K562 (cell line): ENCODE measurements around the gene GADL1. TPM values are rescaled to one million over a fixed set of nuclear protein-coding genes. Genes with fewer than 3 reads are reported as not detected.

Experiments used
- ETS1 ChIP-seq: conservative IDR thresholded peaks from 2 replicates; pipeline ENCODE4 v1.6.1; 2011; ENCODE audit warnings: low read depth, mild to moderate bottlenecking, low read length; ENCODE audit not compliant: control insufficient read depth
- MTA2 ChIP-seq: fragments of 450-650 bp; IDR thresholded peaks from 2 replicates; pipeline ENCODE4 v1.6.1; 2016; ENCODE audit warnings: low read depth
- PRMT5 ChIP-seq: sonication (generic); formaldehyde crosslinking; IDR thresholded peaks from 2 replicates; pipeline ENCODE4 v1.5.0; 2020; ENCODE audit warnings: missing genetic modification reagents
- ZBTB43 ChIP-seq: sonication (generic); formaldehyde crosslinking; IDR thresholded peaks from 2 replicates; pipeline ENCODE4 v1.8.0; 2023; ENCODE audit warnings: mild to moderate bottlenecking, missing genetic modification reagents
- ZNF609 ChIP-seq: sonication (generic); formaldehyde crosslinking; IDR thresholded peaks from 2 replicates; pipeline ENCODE4 v1.8.1; 2023; ENCODE audit warnings: missing genetic modification reagents, mild to moderate bottlenecking, borderline replicate concordance
- polyA plus RNA-seq, 8 experiments: library from polyadenylated mRNA; depleted of rRNA in 4 of 8; stranded (reverse) in 5 of 8; unstranded in 3 of 8; fragments of >200 nt; fragmentation: Nextera tagmentation in 2 of 8; fragmentation: Illumina TruSeq in 1 of 8; extraction: Ambion mirVana in 2 of 8; extraction: Trizol in 1 of 8; gene quantifications; 2 replicates each; pipeline versions ENCODE4 v1.2.1 to v1.2.3, GENCODE V29; 2011 to 2014; ENCODE audit warnings: inconsistent platforms in 1 of 8, missing spikeins in 1 of 8
- total RNA-seq, 7 experiments: library from RNA; depleted of rRNA in 6 of 7; stranded (reverse); fragments of >200 nt in 6 of 7; fragmentation: Illumina TruSeq in 2 of 7; extraction: Trizol in 2 of 7; gene quantifications; 2 replicates each; pipeline versions ENCODE4 v1.2.1 to v1.2.3, GENCODE V29; 2011 to 2021; ENCODE audit warnings: low replicate concordance in 1 of 7

GADL1 gene
- total and polyA plus RNA-seq, 9 of the 15 experiments (the other 6 are each of a cell fraction or from before 2014, with no cell fraction given) = 0.07 TPM; not detected in 8

GRCh38 chr3:30754426-30754825, 140.0 kb downstream of the GADL1 start (continued):
- TF ChIP-seq ZNF609 (no peak), ZBTB43 (CRISPR knock-in tag) (no peak), PRMT5 (CRISPR knock-in tag) (no peak), ETS1 (no peak), MTA2 (no peak)
